BJ (cell line): Measurements from ENCODE around the gene FTSJ3. TPM values are rescaled to one million over a fixed set of nuclear protein-coding genes. Genes with fewer than 3 reads are reported as not detected.

Source experiments
- CTCF ChIA-PET: fragments of 350-600 bp; formaldehyde crosslinking; extraction: SDS; loops from one replicate; lab custom pipeline; 2021; ENCODE audit warnings: antibody characterized with exemption, inconsistent platforms; lab: Yijun Ruan, JAX
- POLR2A ChIA-PET: fragments of 300-600 bp; sonication (Branson Sonifier 250); formaldehyde crosslinking; extraction: SDS; loops from one replicate; lab custom pipeline; 2021; ENCODE audit warnings: antibody characterized with exemption; lab: Charles Lee
- DNase-seq: peaks from one replicate; pipeline ENCODE4 v3.0.0-alpha.2; 2011; ENCODE audit warnings: low read depth
- H3K27me3 ChIP-seq: 2 replicates; pipeline ENCODE4 v1.6.0; 2011; ENCODE audit warnings: low read length; ENCODE audit not compliant: control insufficient read depth, insufficient read depth
- H3K36me3 ChIP-seq: 2 replicates; pipeline ENCODE4 v1.5.1; 2011; ENCODE audit warnings: low read length; ENCODE audit not compliant: control insufficient read depth, insufficient read depth
- H3K4me3 ChIP-seq: 2 replicates; pipeline ENCODE4 v1.5.1; 2011; ENCODE audit warnings: low read depth, mild to moderate bottlenecking, control low read depth, low read length
- polyA plus RNA-seq: library from polyadenylated mRNA; depleted of rRNA; stranded (reverse); fragments of >200 nt; gene quantifications from 2 replicates; pipeline ENCODE4 v1.2.3, GENCODE V29; 2011
- TF ChIP-seq, protein P1 (sequence below): IDR thresholded peaks from 2 replicates; pipeline ENCODE4 v1.5.1; 2011; ENCODE audit warnings: low read depth, mild to moderate bottlenecking, control low read depth, inconsistent platforms, low read length, moderate library complexity; ENCODE audit not compliant: insufficient read depth

Gene FTSJ3
- polyA plus RNA-seq, 1 experiment, result 42.1 TPM

DNA sequence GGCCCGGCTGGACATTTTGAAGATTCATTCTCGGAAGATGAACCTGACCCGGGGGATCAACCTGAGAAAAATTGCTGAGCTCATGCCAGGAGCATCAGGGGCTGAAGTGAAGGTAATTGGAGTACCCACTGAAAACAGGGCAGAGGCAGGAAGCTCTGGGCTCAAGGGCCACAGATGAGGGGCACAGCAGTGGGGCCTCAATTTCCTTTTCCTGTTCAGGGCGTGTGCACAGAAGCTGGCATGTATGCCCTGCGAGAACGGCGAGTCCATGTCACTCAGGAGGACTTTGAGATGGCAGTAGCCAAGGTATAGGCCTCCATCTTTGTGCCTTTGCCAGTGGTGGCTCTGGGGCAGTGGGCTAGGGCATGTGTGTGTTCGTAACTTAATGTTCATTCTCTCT is 4.0 kb upstream of the FTSJ3 start:
- Histone ChIP-seq H3K36me3 (peaks cover 57% of the 10 kb centered on the region), H3K27me3 (no peaks in the 10 kb centered on the region), H3K4me3 (no peak overlapping the region)
- ChIA-PET CTCF (no interaction called here), POLR2A (no interaction called here)
- TF ChIP-seq, protein P1, sequence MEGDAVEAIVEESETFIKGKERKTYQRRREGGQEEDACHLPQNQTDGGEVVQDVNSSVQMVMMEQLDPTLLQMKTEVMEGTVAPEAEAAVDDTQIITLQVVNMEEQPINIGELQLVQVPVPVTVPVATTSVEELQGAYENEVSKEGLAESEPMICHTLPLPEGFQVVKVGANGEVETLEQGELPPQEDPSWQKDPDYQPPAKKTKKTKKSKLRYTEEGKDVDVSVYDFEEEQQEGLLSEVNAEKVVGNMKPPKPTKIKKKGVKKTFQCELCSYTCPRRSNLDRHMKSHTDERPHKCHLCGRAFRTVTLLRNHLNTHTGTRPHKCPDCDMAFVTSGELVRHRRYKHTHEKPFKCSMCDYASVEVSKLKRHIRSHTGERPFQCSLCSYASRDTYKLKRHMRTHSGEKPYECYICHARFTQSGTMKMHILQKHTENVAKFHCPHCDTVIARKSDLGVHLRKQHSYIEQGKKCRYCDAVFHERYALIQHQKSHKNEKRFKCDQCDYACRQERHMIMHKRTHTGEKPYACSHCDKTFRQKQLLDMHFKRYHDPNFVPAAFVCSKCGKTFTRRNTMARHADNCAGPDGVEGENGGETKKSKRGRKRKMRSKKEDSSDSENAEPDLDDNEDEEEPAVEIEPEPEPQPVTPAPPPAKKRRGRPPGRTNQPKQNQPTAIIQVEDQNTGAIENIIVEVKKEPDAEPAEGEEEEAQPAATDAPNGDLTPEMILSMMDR, result no peak
- DNase-seq, result no peak

DNA sequence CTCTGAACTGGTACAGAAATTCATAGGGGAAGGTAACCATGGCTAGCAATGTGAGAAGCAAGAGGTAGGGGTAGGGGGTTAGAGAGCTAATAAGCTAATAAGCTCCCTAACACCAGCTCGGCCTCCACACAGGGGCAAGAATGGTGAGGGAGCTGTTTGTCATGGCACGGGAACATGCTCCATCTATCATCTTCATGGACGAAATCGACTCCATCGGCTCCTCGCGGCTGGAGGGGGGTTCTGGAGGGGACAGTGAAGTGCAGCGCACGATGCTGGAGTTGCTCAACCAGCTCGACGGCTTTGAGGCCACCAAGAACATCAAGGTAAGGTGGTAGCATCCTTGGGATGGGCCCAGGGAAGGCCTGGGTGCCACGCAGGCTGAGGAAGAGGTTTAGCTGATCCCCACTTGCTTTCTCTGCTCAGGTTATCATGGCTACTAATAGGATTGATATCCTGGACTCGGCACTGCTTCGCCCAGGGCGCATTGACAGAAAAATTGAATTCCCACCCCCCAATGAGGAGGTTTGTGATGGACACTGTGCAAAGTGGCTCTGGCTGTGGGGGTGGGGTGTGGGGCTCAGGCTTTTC is 3.5 kb upstream of the FTSJ3 start:
- TF ChIP-seq, protein P1, result no peak
- DNase-seq, result no peak
- CTCF ChIA-PET, result interaction anchor here (1.9 kb wide), 1 partner anchor 8 kb away, joined by 8 read pairs; no protein-coding TSS in a partner anchor
- Histone ChIP-seq H3K27me3 (no peaks in the 10 kb centered on the region), H3K4me3 (no peak overlapping the region), H3K36me3 (peaks cover 56% of the 10 kb centered on the region)
- POLR2A ChIA-PET, result no interaction called here

DNA sequence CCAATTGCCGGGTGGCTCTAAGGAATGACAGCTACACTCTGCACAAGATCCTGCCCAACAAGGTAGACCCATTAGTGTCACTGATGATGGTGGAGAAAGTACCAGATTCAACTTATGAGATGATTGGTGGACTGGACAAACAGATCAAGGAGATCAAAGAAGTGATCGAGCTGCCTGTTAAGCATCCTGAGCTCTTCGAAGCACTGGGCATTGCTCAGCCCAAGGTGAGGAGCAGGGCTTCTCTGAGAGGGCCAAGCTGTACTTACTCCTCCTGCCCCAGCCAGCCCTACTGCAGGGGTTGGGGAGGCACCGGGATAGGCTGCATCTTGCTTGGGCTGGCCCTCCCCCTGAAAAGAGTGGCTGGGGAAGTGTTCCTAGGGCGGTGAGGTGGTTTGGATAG is 2.8 kb upstream of the FTSJ3 start:
- POLR2A ChIA-PET, result no interaction called here
- peaks cover 55% of the 10 kb centered on the region for H3K36me3 ChIP-seq
- TF ChIP-seq, protein P1, result no peak
- H3K4me3 ChIP-seq, result no peak overlapping the region
- CTCF ChIA-PET, result interaction anchor here (1.9 to 2.8 kb wide), 2 partner anchors 8 to 56 kb away, joined by 8 to 9 read pairs; partner anchors contain the start of genes CCDC47 and DDX42
- no peak for DNase-seq
- no peaks in the 10 kb centered on the region for H3K27me3 ChIP-seq

DNA sequence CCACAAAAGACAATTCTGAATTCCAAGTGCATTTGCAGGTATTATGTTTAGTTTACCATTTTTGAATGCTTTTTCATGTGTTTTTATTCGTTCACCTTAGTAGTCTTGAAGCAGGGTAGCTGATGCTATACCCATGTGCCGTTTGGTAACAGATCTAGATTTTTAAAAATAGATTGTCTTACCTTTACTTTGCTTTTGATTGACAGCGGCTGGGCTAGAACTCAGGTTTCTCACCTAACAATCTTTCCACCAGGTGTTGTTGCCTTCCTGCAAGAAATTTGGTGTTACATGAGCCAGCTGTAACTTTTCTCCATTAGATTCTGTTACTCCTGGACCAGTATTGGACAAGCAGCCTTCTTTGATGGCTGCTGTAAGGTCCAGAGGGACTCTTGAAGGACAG is 1.5 kb upstream of the FTSJ3 start:
- POLR2A ChIA-PET, result no interaction called here
- CTCF ChIA-PET, result interaction anchor here (0.6 to 2.8 kb wide), 3 partner anchors 10 to 121 kb away, joined by 3 to 9 read pairs (median 8); partner anchors contain the start of genes CCDC47 and DDX42
- Histone ChIP-seq H3K27me3 (no peaks in the 10 kb centered on the region), H3K4me3 (no peak overlapping the region), H3K36me3 (peaks cover 57% of the 10 kb centered on the region)
- no peak for DNase-seq
- TF ChIP-seq, protein P1, result no peak

DNA sequence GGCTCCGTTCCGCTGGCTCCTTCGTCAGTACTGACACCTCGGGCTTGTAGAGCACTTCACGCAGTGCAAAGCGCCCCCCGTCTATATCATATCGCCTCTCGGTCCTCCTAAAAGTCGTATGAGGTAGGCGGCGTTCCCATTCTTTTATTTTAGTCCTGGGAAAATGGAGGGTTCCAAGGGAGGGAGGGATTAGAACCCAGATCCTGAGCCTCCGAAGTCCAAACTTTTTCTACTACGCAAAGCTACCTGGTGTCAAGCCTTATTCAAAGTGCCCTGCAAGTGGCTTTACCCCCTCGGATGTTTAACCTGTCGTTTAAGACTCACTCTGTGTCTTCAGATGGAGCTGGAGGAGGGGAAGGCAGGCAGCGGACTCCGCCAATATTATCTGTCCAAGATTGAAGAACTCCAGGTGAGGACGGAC is 348 bp upstream of the FTSJ3 start:
- ChIA-PET POLR2A (interaction anchor here (0.6 kb wide), 2 partner anchors 11 to 16 kb away, joined by 6 read pairs; no protein-coding TSS in a partner anchor), CTCF (interaction anchor here (1.1 to 2.8 kb wide), 2 partner anchors 10 to 53 kb away, joined by 9 to 11 read pairs; partner anchors contain the start of genes CCDC47 and DDX42)
- Histone ChIP-seq H3K27me3 (no peaks in the 10 kb centered on the region), H3K36me3 (peaks cover 50% of the 10 kb centered on the region), H3K4me3 (peak overlapping the region; percentile 59)
- DNase-seq, result no peak
- TF ChIP-seq, protein P1, result no peak
